CD4-positive, alpha-beta T cell (primary cell): ENCODE results near the gene KCNE2. TPM values are rescaled to one million over a fixed set of nuclear protein-coding genes. Genes with fewer than 3 reads are reported as not detected.
A peak's percentile ranks its signal among the peaks of the same experiment; 100 is the strongest.

Experiments used
- ATAC-seq: fragments of 200-7000 bp; cut with Tn5 transposase; one replicate; pipeline ENCODE4 v1.10.0; 2022; ENCODE audit warnings: mild to moderate bottlenecking; ENCODE audit not compliant: poor library complexity
- CTCF ChIA-PET: fragments of 350-600 bp; sonication (Branson Sonifier 250); formaldehyde crosslinking; loops from one replicate; lab custom pipeline; 2021; ENCODE audit warnings: antibody characterized with exemption, inconsistent platforms; lab: Charles Lee
- POLR2A ChIA-PET: fragments of 350-600 bp; sonication (Branson Sonifier 250); formaldehyde crosslinking; loops from one replicate; lab custom pipeline; 2021; ENCODE audit warnings: antibody characterized with exemption, inconsistent platforms; lab: Charles Lee
- DNase-seq, 14 experiments: peaks; one replicate each; pipeline ENCODE4 v3.0.0-alpha.2; 2013 to 2020; ENCODE audit warnings: mixed read lengths in 2 of 14
- H3K27ac ChIP-seq, 2 donors: one replicate each; pipeline versions ENCODE4 v1.5.1 to v1.7.0; 2013; ENCODE audit warnings: low read length in 2 of 2, low read depth in 1 of 2, mild to moderate bottlenecking in 1 of 2
- H3K27me3 ChIP-seq, 2 experiments: 1 replicate in 1 of 2; 2 replicates in 1 of 2; pipeline versions ENCODE4 v1.6.1 to v1.7.0; 2013; ENCODE audit warnings: low read length in 2 of 2, control low read depth in 1 of 2, mild to moderate bottlenecking in 1 of 2, moderate library complexity in 1 of 2; ENCODE audit not compliant: insufficient read depth in 2 of 2, control insufficient read depth in 1 of 2
- H3K36me3 ChIP-seq: one replicate; pipeline ENCODE4 v1.6.1; 2013; ENCODE audit warnings: low read length, control low read depth; ENCODE audit not compliant: insufficient read depth
- H3K4me1 ChIP-seq: one replicate; pipeline ENCODE4 v1.6.1; 2013; ENCODE audit warnings: low read length, control low read depth; ENCODE audit not compliant: insufficient read depth
- H3K4me3 ChIP-seq: one replicate; pipeline ENCODE4 v1.5.1; 2013; ENCODE audit warnings: mild to moderate bottlenecking, low read length, moderate library complexity
- H3K9me3 ChIP-seq, 2 experiments: 1 replicate in 1 of 2; 2 replicates in 1 of 2; pipeline versions ENCODE4 v1.6.1 to v1.7.0; 2013; ENCODE audit warnings: low read length in 2 of 2, mild to moderate bottlenecking in 2 of 2, control low read depth in 1 of 2, moderate library complexity in 1 of 2; ENCODE audit not compliant: control insufficient read depth in 1 of 2, insufficient read depth in 1 of 2
- H3K27ac Mint-ChIP-seq: one replicate; pipeline ENCODE4 v1.8.0; 2020; ENCODE audit warnings: mixed read lengths
- H3K27me3 Mint-ChIP-seq: one replicate; pipeline ENCODE4 v1.8.0; 2021; ENCODE audit warnings: mixed read lengths
- H3K36me3 Mint-ChIP-seq: one replicate; pipeline ENCODE4 v1.8.0; 2021; ENCODE audit warnings: low read depth, mixed read lengths
- H3K4me1 Mint-ChIP-seq: one replicate; pipeline ENCODE4 v1.8.0; 2021; ENCODE audit warnings: low read depth, mixed read lengths
- H3K4me3 Mint-ChIP-seq: one replicate; pipeline ENCODE4 v1.8.0; 2020; ENCODE audit warnings: mild to moderate bottlenecking, mixed read lengths
- H3K9me3 Mint-ChIP-seq: one replicate; pipeline ENCODE4 v1.8.0; 2020; ENCODE audit warnings: mixed read lengths
- intact Hi-C, 2 experiments: fragments of 100-400 bp; cut with DNase I in 1 of 2; cut with micrococcal nuclease in 1 of 2; formaldehyde crosslinking; loops; one replicate each; pipeline versions ENCODE4 v1.15.1 to v1.9.0; 2023 to 2025; cut with DNase I, micrococcal nuclease
- total RNA-seq, 174 experiments: library from RNA in 2 of 174; stranded (reverse) in 2 of 174; gene quantifications; one replicate each; pipeline ENCODE4 v1.2.3 and lab custom pipeline; 2021 to 2026
- TF ChIP-seq, protein P1 (sequence below): fragments of 200-600 bp; IDR thresholded peaks from one replicate; pipeline ENCODE4 v1.8.0; 2022; ENCODE audit warnings: antibody characterized with exemption, mild to moderate bottlenecking

KCNE2 gene
- total RNA-seq, 2 experiments from 2014 or later, result not detected

DNA sequence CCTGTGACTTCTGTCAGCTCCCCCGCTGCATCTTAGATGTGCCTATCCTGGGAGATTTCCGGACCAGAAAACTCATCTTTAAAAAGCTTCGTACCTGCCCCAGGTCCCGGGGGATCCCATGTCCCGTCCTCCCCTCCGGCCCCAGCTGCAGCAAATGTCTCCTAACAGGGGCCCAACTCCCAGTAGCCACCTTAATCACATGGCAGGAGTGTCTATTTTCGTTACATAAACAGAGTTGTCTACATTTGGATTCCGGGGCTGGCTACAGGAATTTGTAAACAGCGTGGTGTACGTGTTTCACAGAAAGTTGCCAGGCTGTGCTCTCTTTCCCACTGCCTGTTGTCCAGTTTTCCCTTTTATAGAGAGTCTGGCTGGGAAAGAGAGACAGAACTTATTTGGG, 17.9 kb upstream of the KCNE2 start:
- no peaks in the 10 kb centered on the region for H3K36me3 ChIP-seq
- no peaks in the 10 kb centered on the region for H3K36me3 Mint-ChIP-seq
- no peak for ATAC-seq
- CTCF ChIA-PET, result interaction anchor here (4.6 kb wide), 1 partner anchor 422 kb away, joined by 92 read pairs; no protein-coding TSS in a partner anchor
- no peak overlapping the region for H3K27ac Mint-ChIP-seq
- intact Hi-C loops, result loop anchor here in 1 of 2 experiments (5.0 kb wide), 2 partner anchors 219 to 274 kb away; partner anchors contain the start of genes MRPS6 and SLC5A3
- peaks cover 4% of the 10 kb centered on the region for H3K4me1 Mint-ChIP-seq
- DNase-seq, result no peak
- peaks cover 0 to 2% of the 10 kb centered on the region in 2 experiments for H3K27me3 ChIP-seq
- TF ChIP-seq, protein P1, sequence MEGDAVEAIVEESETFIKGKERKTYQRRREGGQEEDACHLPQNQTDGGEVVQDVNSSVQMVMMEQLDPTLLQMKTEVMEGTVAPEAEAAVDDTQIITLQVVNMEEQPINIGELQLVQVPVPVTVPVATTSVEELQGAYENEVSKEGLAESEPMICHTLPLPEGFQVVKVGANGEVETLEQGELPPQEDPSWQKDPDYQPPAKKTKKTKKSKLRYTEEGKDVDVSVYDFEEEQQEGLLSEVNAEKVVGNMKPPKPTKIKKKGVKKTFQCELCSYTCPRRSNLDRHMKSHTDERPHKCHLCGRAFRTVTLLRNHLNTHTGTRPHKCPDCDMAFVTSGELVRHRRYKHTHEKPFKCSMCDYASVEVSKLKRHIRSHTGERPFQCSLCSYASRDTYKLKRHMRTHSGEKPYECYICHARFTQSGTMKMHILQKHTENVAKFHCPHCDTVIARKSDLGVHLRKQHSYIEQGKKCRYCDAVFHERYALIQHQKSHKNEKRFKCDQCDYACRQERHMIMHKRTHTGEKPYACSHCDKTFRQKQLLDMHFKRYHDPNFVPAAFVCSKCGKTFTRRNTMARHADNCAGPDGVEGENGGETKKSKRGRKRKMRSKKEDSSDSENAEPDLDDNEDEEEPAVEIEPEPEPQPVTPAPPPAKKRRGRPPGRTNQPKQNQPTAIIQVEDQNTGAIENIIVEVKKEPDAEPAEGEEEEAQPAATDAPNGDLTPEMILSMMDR, result no peak
- H3K4me3 Mint-ChIP-seq, result no peak overlapping the region
- H3K4me1 ChIP-seq, result peaks cover 4% of the 10 kb centered on the region
- H3K9me3 Mint-ChIP-seq, result no peaks in the 10 kb centered on the region
- H3K27me3 Mint-ChIP-seq, result no peaks in the 10 kb centered on the region
- no peak overlapping the region for H3K4me3 ChIP-seq
- no peak overlapping the region for H3K27ac ChIP-seq
- peaks cover 0 to 4% of the 10 kb centered on the region in 2 experiments for H3K9me3 ChIP-seq
- POLR2A ChIA-PET, result no interaction called here

DNA sequence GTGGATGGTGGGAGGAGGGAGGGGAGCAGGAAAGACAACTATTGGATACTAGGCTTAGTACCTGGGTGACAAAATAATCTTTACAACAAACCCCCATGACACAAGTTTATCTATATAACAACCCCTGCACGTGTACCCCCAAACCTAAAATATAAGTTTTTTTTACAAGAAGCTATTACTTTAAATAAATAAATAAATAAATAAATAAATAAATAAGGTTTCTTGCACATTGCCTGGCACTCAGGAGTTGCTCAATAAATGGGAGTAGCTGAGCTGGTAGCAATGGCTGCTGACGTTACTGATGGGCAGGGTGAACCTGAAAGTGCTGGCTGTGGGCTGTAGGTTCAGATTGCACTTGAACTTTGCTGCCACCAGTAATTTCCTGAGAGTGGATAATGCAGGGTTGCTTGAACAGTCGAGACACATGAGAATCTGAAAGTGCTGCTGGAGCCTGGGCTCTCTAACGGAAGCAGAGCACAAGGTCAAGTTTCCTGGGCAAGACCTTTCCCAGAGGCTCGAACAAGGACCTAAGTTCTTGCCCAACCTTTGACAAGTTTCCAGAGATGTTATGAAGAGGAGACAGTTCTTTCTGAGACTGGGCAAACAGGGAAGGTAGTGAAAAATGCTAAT, 14.8 kb upstream of the KCNE2 start:
- intact Hi-C loops, result loop anchor here (1.0 to 5.0 kb wide), 5 partner anchors 220 to 426 kb away; partner anchors contain the start of genes MRPS6 (in 1 of the 2) and SLC5A3 (in 1 of the 2)
- Mint-ChIP-seq H3K4me3 (no peak overlapping the region), H3K27ac (no peak overlapping the region), H3K4me1 (peaks cover 8% of the 10 kb centered on the region), H3K9me3 (no peaks in the 10 kb centered on the region), H3K36me3 (no peaks in the 10 kb centered on the region), H3K27me3 (no peaks in the 10 kb centered on the region)
- ATAC-seq (no peak), DNase-seq (no peak)
- H3K36me3 ChIP-seq, result no peaks in the 10 kb centered on the region
- H3K4me1 ChIP-seq, result peaks cover 4% of the 10 kb centered on the region
- ChIA-PET POLR2A (interaction anchor here (3.5 kb wide), 1 partner anchor 425 kb away, joined by 53 read pairs; no protein-coding TSS in a partner anchor), CTCF (interaction anchor here (1.5 to 4.6 kb wide), 2 partner anchors 425 to 430 kb away, joined by 5 to 92 read pairs; no protein-coding TSS in a partner anchor)
- H3K4me3 ChIP-seq, result no peak overlapping the region
- TF ChIP-seq, protein P1, result no peak
- H3K27ac ChIP-seq, result no peak overlapping the region
- peaks cover 0 to 4% of the 10 kb centered on the region in 2 experiments for H3K9me3 ChIP-seq
- peaks cover 0 to 2% of the 10 kb centered on the region in 2 experiments for H3K27me3 ChIP-seq

DNA sequence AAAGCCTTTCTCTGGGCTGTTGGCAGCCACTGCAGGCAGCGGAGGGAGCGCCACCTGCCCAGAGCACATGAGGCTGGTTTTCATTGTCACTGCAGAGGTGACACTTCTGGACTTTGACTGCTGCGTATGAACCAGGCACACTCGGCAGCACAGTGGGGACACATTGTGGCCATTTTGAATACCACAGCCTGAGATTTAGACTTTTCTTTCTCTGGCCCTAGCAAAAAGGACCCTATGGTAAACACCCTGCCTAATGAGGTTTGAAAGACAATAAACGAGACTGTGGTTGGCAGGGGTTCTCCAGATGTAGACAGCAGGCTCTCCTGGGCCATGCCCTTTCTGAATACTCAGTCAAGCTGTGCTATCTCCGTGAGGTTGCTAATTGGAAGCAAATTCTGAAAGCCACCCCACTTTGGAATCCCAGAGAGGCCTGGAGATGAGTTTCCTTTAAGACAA, 12.0 kb upstream of the KCNE2 start:
- H3K4me3 Mint-ChIP-seq, result no peak overlapping the region
- POLR2A ChIA-PET, result no interaction called here
- intact Hi-C loops, result loop anchor here in 1 of 2 experiments (5.0 kb wide), 1 partner anchor 275 kb away; no protein-coding TSS in a partner anchor
- H3K27ac ChIP-seq, result no peak overlapping the region
- ATAC-seq, result peak; percentile 53
- no peaks in the 10 kb centered on the region for H3K36me3 ChIP-seq
- peaks cover 4% of the 10 kb centered on the region for H3K4me1 ChIP-seq
- H3K27me3 Mint-ChIP-seq, result peaks cover 7% of the 10 kb centered on the region
- peak in 7 of 14 experiments; percentile 2 to 49 (median 9) for DNase-seq
- no peaks in the 10 kb centered on the region for H3K9me3 Mint-ChIP-seq
- H3K4me1 Mint-ChIP-seq, result peaks cover 10% of the 10 kb centered on the region
- CTCF ChIA-PET, result interaction anchor here (1.7 kb wide), 1 partner anchor 428 kb away, joined by 5 read pairs; no protein-coding TSS in a partner anchor
- H3K27me3 ChIP-seq, result peaks cover 0 to 2% of the 10 kb centered on the region in 2 experiments
- TF ChIP-seq, protein P1, result no peak
- no peaks in the 10 kb centered on the region for H3K36me3 Mint-ChIP-seq
- no peak overlapping the region for H3K4me3 ChIP-seq
- H3K9me3 ChIP-seq, result peaks cover 0 to 4% of the 10 kb centered on the region in 2 experiments
- H3K27ac Mint-ChIP-seq, result no peak overlapping the region
